Right lobe of liver (tissue), 6 donors: ENCODE data around the gene POMT1. TPM values are rescaled to one million over a fixed set of nuclear protein-coding genes. Genes with fewer than 3 reads are reported as not detected.

Experiments used
- ATAC-seq, 4 donors: fragments of 200-7000 bp; cut with Tn5 transposase; one replicate each; pipeline ENCODE4 v1.9.1; 2020; ENCODE audit warnings: mild to moderate bottlenecking in 4 of 4, moderate library complexity in 4 of 4
- DNase-seq, 3 donors: peaks; one replicate each; pipeline ENCODE4 v3.0.0-alpha.2; 2020
- H3K27ac ChIP-seq, 3 donors: fragments of 200-600 bp; one replicate each; pipeline ENCODE4 v1.8.0; 2022
- H3K27me3 ChIP-seq, 2 donors: fragments of 200-600 bp; one replicate each; pipeline ENCODE4 v1.8.0; 2022
- H3K36me3 ChIP-seq, 4 donors: fragments of 200-600 bp; sonication (generic) in 1 of 4; one replicate each; pipeline versions ENCODE4 v1.5.1 to v1.8.0; 2017 to 2022; ENCODE audit warnings: control low read depth in 1 of 4
- H3K4me1 ChIP-seq, 4 donors: fragments of 200-600 bp; sonication (generic) in 1 of 4; one replicate each; pipeline versions ENCODE4 v1.5.1 to v1.8.0; 2017 to 2022; ENCODE audit warnings: control low read depth in 1 of 4
- H3K4me3 ChIP-seq, 3 donors: fragments of 200-600 bp; one replicate each; pipeline ENCODE4 v1.8.0; 2022
- H3K9me3 ChIP-seq, 4 donors: fragments of 200-600 bp; sonication (generic) in 1 of 4; one replicate each; pipeline versions ENCODE4 v1.5.1 to v1.8.0; 2017 to 2022; ENCODE audit warnings: control low read depth in 1 of 4
- POLR2A ChIP-seq: fragments of 450-650 bp; IDR thresholded peaks from one replicate; pipeline ENCODE4 v1.6.1; 2017; ENCODE audit warnings: antibody characterized with exemption, mild to moderate bottlenecking
- WGBS: methylation state at CpG from one replicate; pipeline ENCODE4 v1.1.6; 2018; ENCODE audit warnings: low coverage, low lambda C conversion rate; ENCODE audit not compliant: insufficient coverage; ENCODE audit errors: missing lambda C conversion rate; 5-methylcytosine and 5-hydroxymethylcytosine counted together
- intact Hi-C, 2 donors: fragments of 100-400 bp; cut with DNase I; formaldehyde crosslinking; loops; one replicate each; pipeline versions ENCODE4 v1.11.2 to v1.14.1; 2022
- total RNA-seq, 6 experiments: library from RNA; depleted of rRNA in 2 of 6; stranded (reverse); fragments of >200 nt in 2 of 6; fragmentation: NEBNext Ultra II Directional in 3 of 6; extraction: Animal tissue kit (Norgen Biotek cat#: 25700) in 3 of 6; gene quantifications; one replicate each; pipeline versions ENCODE4 v1.1.0 to v1.2.4, GENCODE V29; 2016 to 2023
- TF ChIP-seq, protein P1 (sequence below), 4 donors: fragments of 200-600 bp in 3 of 4; fragments of 450-650 bp in 1 of 4; IDR thresholded peaks; one replicate each; pipeline versions ENCODE4 v1.5.1 to v1.8.0; 2016 to 2022; ENCODE audit warnings: antibody characterized with exemption in 4 of 4, mild to moderate bottlenecking in 2 of 4
- donor health status: DM: no; HTN: yes; CAD: no.
- donor health status: DM: no; HTN: no; CAD: no.
- donor health status: DM: no; HTN: no; CAD: no.
- donor health status: DM: no; HTN: yes; CAD: no.
- donor health status: DM: no; HTN: yes; CAD: no.

POMT1 gene
- total RNA-seq, 6 experiments from 2014 or later: 14.3 to 17.7 (median 15.7) TPM

DNA sequence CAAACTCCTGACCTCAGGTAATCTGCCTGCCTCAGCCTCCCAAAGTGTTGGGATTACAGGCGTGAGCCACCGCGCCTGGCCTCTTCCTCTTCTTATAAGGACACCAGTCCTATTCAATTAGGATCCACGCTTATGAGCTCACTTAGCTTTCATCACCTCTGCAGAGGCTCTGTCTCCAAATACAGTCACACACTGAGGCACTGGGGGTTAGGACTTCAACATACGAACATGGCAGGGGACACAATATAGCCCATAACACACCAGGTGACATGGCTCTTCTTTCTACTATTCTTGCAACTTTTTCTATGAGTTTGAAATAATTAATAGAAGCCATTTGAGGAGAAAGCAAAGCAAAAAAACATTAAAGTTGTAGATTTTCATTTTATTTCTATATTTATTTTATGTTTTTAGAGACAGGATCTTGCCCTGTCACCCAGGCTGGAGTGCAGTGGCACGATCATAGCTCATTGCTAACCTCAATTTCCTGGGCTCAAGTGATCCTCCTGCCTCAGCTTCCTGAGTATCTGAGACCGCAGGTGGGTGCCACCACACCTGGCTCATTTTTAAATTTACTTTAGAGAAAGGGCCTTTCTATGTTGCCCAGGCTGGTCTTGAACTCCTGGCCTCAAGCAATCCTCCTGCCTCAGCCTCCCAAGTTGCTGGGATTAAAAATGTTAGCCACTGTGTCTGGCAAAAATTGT lies 36.7 kb downstream of the POMT1 start:
- 76% methylated on average over 7 of the region's 7 CpGs for WGBS
- Histone ChIP-seq H3K27ac (no peak overlapping the region), H3K9me3 (peaks cover 0 to 5% (median 0%) of the 10 kb centered on the region in 4 donors), H3K4me1 (peaks cover 0 to 3% (median 0%) of the 10 kb centered on the region in 4 donors), H3K27me3 (no peaks in the 10 kb centered on the region), H3K4me3 (no peak overlapping the region), H3K36me3 (no peaks in the 10 kb centered on the region)
- ATAC-seq (no peak), DNase-seq (no peak)
- TF ChIP-seq, protein P1, sequence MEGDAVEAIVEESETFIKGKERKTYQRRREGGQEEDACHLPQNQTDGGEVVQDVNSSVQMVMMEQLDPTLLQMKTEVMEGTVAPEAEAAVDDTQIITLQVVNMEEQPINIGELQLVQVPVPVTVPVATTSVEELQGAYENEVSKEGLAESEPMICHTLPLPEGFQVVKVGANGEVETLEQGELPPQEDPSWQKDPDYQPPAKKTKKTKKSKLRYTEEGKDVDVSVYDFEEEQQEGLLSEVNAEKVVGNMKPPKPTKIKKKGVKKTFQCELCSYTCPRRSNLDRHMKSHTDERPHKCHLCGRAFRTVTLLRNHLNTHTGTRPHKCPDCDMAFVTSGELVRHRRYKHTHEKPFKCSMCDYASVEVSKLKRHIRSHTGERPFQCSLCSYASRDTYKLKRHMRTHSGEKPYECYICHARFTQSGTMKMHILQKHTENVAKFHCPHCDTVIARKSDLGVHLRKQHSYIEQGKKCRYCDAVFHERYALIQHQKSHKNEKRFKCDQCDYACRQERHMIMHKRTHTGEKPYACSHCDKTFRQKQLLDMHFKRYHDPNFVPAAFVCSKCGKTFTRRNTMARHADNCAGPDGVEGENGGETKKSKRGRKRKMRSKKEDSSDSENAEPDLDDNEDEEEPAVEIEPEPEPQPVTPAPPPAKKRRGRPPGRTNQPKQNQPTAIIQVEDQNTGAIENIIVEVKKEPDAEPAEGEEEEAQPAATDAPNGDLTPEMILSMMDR (IDR thresholded peaks at IDR 0.05): no peak
- no peak for TF ChIP-seq POLR2A
- intact Hi-C loops: no loop called here

DNA sequence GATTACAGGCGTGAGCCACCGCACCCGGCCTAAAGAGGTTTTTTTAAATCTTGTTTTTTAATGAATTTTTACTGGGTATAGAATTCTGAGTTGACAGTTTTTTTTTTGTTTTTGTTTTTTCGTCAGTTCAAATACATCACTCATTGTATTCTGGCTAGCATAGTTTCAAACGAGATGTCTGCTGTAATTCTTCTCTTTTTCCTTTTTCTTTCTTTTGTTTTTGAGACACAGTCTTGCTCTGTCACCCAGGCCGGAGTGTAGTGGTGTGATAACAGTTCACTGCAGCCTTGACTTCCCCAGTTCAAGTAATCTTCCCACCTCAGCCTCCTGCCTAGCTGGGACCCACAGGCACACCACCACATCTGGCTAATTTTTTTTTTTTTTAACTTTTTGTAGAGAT lies 40.4 kb downstream of the POMT1 start:
- H3K36me3 ChIP-seq: no peaks in the 10 kb centered on the region
- ATAC-seq (no peak), DNase-seq (no peak)
- H3K4me1 ChIP-seq: peaks cover 0 to 14% (median 0%) of the 10 kb centered on the region in 4 donors
- 67% methylated on average over 2 of the region's 6 CpGs for WGBS
- peaks cover 0 to 5% (median 0%) of the 10 kb centered on the region in 4 donors for H3K9me3 ChIP-seq
- no peaks in the 10 kb centered on the region for H3K27me3 ChIP-seq
- no peak overlapping the region for H3K4me3 ChIP-seq
- intact Hi-C loops: no loop called here
- TF ChIP-seq POLR2A: no peak
- TF ChIP-seq, protein P1 (IDR thresholded peaks at IDR 0.05): no peak
- no peak overlapping the region for H3K27ac ChIP-seq

DNA sequence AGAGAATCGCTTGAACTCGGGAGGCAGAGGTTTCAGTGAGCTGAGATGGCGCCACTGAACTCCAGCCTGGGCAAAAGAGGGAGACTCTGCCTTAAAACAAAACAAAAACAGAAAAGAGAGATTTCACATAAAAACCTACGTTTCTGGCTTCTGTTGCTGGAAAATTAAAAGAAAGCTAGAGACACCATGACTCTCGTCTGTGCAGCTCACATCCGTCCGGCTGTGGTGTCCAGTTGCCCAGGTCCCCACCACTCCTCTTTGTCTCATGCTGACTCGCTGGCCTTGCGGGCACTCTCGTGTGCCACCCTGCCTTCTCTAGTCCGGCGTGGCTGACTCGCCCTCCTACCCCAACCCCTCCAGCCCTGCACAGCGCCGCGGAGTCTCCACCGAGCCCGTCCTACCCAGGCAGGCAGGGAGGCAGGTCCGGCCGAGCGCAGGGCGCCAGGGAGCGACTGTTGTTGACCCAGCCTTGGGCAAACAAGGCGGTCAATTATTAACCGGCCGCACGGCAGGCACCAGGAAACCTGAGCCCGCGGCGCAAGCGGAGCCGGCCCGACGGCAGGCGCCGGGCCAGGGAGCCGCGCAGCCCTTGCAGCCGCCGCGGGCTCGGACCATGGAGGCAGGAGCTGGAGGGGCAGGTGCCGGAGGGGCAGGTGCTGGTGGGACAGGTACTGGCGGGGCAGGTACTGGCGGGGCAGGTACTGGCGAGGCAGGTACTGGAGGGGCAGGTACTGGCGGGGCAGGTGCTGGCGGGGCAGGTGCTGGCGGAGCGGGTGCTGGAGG lies 42.5 kb downstream of the POMT1 start, which contains the start of gene PRRT1B:
Gene PRRT1B (plus strand): TSS at position 521 of the 783 bp plus-strand sequence. CDS start 93 bp downstream, at position 614.
- peak; percentile 98 to 99 (median 98) for ATAC-seq
- Histone ChIP-seq H3K27me3 (no peaks in the 10 kb centered on the region), H3K27ac (peak within 1 kb of the TSS in 2 of 3 donors; percentile 67 to 71), H3K4me1 (peaks cover 0 to 14% (median 0%) of the 10 kb centered on the region in 4 donors), H3K4me3 (peak within 1 kb of the TSS; percentile 21 to 55 (median 55)), H3K36me3 (no peaks in the 10 kb centered on the region), H3K9me3 (peaks cover 0 to 5% (median 0%) of the 10 kb centered on the region in 4 donors)
- DNase-seq: peak; percentile 91 to 95 (median 94)
- intact Hi-C loops: no loop called here
- TF ChIP-seq, protein P1 (IDR thresholded peaks at IDR 0.05): no peak
- TF ChIP-seq POLR2A: no peak
- 24% methylated on average over 34 of the region's 50 CpGs for WGBS

DNA sequence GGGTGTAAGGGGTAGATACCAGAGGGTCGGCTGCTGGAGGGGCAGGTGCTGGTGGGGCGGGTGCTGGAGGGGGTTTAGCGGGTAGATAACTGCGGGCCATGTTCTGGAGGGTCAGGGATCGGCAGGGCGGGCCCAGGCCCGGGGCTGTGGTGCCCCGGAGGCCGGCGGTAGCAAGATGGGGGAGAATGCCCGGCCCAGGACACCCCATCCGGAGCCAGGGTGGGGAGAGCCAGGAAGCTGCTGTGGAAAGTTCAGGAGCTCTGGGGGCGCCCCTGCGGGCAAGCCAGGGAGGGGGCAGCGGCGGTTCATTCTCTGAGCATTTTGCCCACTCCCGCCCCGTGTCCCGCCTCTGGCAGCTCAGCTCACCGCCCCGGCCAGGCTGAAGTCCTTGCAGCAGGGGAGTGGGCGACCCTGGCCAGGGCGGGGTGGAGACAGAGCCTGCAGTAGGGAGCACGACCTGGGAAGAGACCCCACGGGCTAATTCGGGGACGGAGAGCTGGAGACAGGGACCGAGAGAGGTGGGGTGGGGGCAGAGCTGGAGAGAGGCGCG lies 43.1 kb downstream of the POMT1 start:
- peak; percentile 33 to 53 (median 41) for ATAC-seq
- intact Hi-C loops: no loop called here
- DNase-seq: no peak
- Histone ChIP-seq H3K4me3 (peak overlapping the region; percentile 21 to 55 (median 55)), H3K36me3 (no peaks in the 10 kb centered on the region), H3K4me1 (peaks cover 0 to 14% (median 0%) of the 10 kb centered on the region in 4 donors), H3K27ac (no peak overlapping the region), H3K9me3 (peaks cover 0 to 5% (median 0%) of the 10 kb centered on the region in 4 donors), H3K27me3 (no peaks in the 10 kb centered on the region)
- no peak for TF ChIP-seq POLR2A
- TF ChIP-seq, protein P1 (IDR thresholded peaks at IDR 0.05): no peak
- WGBS: 0% methylated on average over 10 of the region's 30 CpGs
